Left ventricle myocardium superior (tissue), 1 donor: ENCODE measurements around the gene KAT14. TPM values are rescaled to one million over a fixed set of nuclear protein-coding genes. Genes with fewer than 3 reads are reported as not detected.
A peak's percentile ranks its signal among the peaks of the same experiment; 100 is the strongest.
"Not testable (repeated sequence)": the region's sequence is repeated elsewhere in the genome, so short reads cannot be mapped to it uniquely, and the experiment has no call there.

Experiments
- ATAC-seq: fragments of 200-7000 bp; cut with Tn5 transposase; one replicate; pipeline ENCODE4 v1.9.1; 2020; ENCODE audit warnings: mild to moderate bottlenecking, moderate library complexity
- DNase-seq: peaks from one replicate; pipeline ENCODE4 v3.0.0-alpha.2; 2020
- intact Hi-C: fragments of 100-400 bp; cut with micrococcal nuclease; formaldehyde crosslinking; loops from one replicate; pipeline ENCODE4 v1.11.0; 2022
- total RNA-seq: library from RNA; stranded (reverse); fragmentation: NEBNext Ultra II Directional; extraction: Animal tissue kit (Norgen Biotek cat#: 25700); gene quantifications from one replicate; pipeline ENCODE4 v1.2.1, GENCODE V29; 2021
- donor health status: DM: no; HTN: yes; CAD: no; lungs with severe emphysema.

The KAT14 gene
- total RNA-seq, 1 donor from 2014 or later, result 13.1 TPM

DNA sequence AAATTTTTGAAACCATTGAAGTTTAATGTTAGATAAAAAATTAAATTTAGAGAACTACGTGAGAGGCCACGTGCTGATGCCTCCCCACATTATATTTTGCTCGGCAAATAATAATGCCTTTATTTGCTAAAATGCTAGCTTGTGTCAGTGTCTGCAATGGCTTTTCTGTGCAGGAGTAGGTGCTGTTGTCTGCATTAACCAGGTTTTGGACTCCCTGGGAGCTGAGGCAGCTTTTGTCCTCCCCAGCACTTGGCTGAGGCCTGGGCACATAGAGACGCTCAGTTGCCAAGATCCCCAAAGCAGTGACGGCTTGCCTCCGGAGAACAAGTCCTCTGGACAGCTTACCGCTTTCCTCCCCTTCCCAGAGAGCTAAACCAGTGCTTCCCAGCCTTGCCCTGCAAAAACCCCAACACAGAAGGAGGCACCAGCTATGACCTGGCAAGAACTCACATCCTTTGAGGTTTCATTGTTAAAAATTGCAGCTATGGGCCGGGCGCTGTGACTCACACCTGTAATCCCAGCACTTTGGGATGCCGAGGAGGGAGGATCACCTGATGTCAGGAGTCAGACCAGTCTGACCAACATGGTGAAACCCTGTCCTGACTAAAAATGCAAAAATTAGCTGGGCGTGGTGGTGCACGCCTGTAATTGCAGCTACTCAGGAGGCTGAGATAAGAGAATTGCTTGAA lies 59.9 kb downstream of the KAT14 start:
- intact Hi-C loops, result no loop called here
- DNase-seq, result no peak
- ATAC-seq, result no peak

DNA sequence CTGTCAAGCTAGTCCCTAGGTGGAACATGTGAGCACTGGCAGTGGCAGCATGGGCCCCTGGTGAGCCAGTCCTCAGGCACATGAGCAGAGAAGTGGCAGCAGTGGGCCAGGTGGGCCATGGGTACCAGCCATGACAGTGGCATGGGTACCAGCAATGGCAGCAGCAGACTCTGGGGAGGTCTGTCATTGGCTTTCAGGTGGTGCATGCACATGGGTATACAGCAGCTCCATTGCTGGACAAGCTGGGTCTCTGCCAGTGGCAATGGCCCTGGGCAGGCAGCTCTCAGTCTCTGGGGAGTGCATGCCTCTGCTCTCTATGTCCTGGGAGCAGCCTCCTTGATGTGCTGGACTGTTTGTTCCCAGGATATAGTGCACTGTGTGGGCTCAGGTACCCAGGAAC lies 65.3 kb downstream of the KAT14 start:
- ATAC-seq, result no peak
- intact Hi-C loops, result no loop called here
- no peak for DNase-seq

GRCh38 chr20:18203700-18204099 lies 66.0 kb downstream of the KAT14 start:
- DNase-seq, intact Hi-C loops, ATAC-seq: not testable (repeated sequence)

GRCh38 chr20:18213002-18213401 lies 75.3 kb downstream of the KAT14 start:
- DNase-seq (no peak), ATAC-seq (no peak)
- intact Hi-C loops, result no loop called here

- DNase-seq (no peak), ATAC-seq (no peak)
- intact Hi-C loops, result no loop called here
Measured at GRCh38 chr20:18215566-18215965, 77.9 kb downstream of the KAT14 start.

DNA sequence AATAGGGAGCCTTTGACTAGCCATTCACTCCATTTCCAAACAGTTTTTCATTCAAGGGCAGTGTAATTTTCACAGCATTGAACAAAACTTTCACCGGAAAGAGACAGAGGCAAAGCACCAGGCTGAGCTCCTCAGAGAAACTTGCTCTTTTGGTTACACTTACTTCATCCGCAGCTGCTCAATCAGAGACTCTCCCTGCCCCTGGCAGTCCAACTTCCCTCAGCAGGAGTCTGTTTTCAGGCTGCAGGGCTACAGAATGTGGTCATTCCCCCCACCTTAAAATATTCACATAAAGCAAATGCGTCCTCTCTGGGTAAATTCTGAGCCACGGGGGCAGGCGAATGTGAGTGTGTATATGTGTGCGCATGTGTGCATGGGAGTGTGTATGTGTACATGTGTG lies 80.6 kb downstream of the KAT14 start:
- peak; percentile 61 for ATAC-seq
- no peak for DNase-seq
- intact Hi-C loops, result no loop called here

GRCh38 chr20:18223409-18223808 lies 85.7 kb downstream of the KAT14 start:
- ATAC-seq, result no peak
- DNase-seq, result no peak
- intact Hi-C loops, result no loop called here

DNA sequence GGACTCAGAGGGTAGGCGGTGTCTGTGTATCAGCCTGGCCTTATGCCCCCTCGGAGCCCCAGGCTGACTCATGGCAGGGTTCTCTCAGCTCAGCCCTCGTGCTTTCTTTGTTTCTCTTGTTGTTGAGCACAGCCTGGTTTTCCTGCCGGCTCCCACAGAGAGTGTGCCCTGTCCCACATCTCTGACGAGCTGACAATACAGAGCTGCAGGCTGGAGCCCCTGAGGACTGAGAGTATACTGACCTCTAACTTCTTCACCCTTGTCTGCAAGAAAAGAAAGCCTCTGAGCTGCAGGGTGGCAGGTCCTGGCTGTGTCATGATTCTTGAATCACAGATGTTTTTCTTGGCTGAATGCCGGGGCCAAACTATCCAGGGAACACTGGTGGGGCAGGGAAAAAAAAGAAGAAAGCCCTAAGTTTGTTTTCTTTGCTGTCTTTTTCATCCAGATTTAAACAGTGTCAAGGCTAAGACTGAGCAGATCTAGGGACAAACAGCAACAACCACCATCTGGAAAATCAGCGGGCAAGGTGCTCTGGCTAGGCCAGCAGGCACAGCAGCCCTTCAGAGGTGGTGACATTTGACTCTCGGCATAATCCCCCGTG lies 87.4 kb downstream of the KAT14 start:
- peak; percentile 48 for DNase-seq
- intact Hi-C loops, result no loop called here
- ATAC-seq, result peak; percentile 72

DNA sequence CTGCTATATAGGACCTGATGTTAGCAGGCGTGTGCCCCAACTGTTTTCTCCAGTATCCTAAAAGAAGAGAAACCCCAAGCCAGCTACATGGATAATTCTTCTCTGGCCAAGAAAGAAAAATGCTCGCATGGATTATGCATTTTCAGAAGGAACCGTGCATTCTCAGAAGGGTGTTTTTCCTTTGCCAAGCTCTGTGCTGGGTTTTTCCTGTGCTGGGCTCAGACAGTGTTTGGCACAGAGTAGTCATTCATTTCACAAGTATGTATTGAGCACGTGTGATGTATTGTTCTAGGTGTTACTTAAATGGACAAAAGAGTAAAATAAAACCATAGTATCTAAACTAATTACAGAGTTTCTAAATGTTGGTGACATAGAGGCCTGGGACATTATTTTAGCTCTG lies 88.0 kb downstream of the KAT14 start:
- intact Hi-C loops, result no loop called here
- no peak for ATAC-seq
- no peak for DNase-seq

GRCh38 chr20:18226741-18227140 lies 89.1 kb downstream of the KAT14 start:
- intact Hi-C loops, ATAC-seq, DNase-seq: not testable (repeated sequence)

DNA sequence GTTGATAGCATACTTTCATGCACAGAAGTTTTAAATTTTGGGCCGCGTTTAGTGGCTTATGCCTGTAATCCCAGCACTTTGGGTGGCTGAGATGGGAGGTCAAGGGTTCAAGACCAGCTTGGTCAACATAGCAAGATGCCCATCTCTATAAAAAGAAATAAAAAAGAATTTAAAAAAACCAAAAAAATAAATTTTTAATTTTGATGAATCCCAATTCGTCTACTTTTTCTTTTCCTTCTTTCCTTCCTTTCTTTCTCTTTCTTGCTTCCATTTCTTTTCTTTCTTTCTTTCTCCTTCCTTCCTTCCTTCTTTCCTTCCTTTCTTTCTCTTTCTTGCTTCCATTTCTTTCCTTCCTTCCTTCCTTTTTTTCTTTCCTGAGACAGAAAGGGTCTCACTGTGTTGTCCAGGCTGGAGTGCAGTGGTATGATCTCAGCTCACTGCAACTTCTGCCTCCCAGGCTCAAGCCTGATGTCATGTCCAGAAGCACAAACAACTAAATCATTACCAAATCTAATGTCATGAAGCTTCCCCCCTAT lies 95.8 kb downstream of the KAT14 start:
- ATAC-seq (no peak), DNase-seq (no peak)
- intact Hi-C loops, result no loop called here

Other genes starting within 250 kb of the KAT14 start
- gene SNX5, start 169.1 kb upstream of the KAT14 start, total RNA-seq, result 40.4 TPM
- 13.9 TPM for gene MGME1, start 168.8 kb upstream of the KAT14 start, total RNA-seq
- not detected for gene OVOL2, start 79.9 kb upstream of the KAT14 start, total RNA-seq
- 12.6 TPM for gene PET117, start within 50 bp of the KAT14 start, total RNA-seq
- 6.3 TPM for gene ZNF133, start 150.7 kb downstream of the KAT14 start, total RNA-seq